Type B pancreatic cell (in vitro differentiated cells): Measurements from ENCODE around the gene GPC5. TPM values are rescaled to one million over a fixed set of nuclear protein-coding genes. Genes with fewer than 3 reads are reported as not detected.

Experiments used
- DNase-seq: peaks from one replicate; pipeline ENCODE4 v3.0.0; 2021; ENCODE audit warnings: mixed read lengths; ENCODE audit not compliant: unreplicated experiment; ENCODE audit errors: extremely low spot score
- H3K27ac Mint-ChIP-seq: 2 replicates; pipeline ENCODE4 v1.8.0; 2021; ENCODE audit warnings: mild to moderate bottlenecking, mixed read lengths
- H3K27me3 Mint-ChIP-seq: 2 replicates; pipeline ENCODE4 v1.8.0; 2021; ENCODE audit warnings: mixed read lengths
- H3K36me3 Mint-ChIP-seq: 2 replicates; pipeline ENCODE4 v1.8.0; 2021; ENCODE audit warnings: mixed read lengths
- H3K4me1 Mint-ChIP-seq: one replicate; pipeline ENCODE4 v1.8.0; 2021; ENCODE audit warnings: mixed read lengths; ENCODE audit not compliant: unreplicated experiment
- H3K4me3 Mint-ChIP-seq: 2 replicates; pipeline ENCODE4 v1.8.0; 2021; ENCODE audit warnings: mild to moderate bottlenecking, mixed read lengths
- H3K9me3 Mint-ChIP-seq: 2 replicates; pipeline ENCODE4 v1.8.0; 2021; ENCODE audit warnings: mixed read lengths
- CTCF ChIP-seq: fragments of 200-600 bp; sonication (generic); conservative IDR thresholded peaks from 2 replicates; pipeline ENCODE4 v1.5.0; 2021; ENCODE audit warnings: antibody characterized with exemption, mild to moderate bottlenecking
- total RNA-seq: library from RNA; stranded (reverse); gene quantifications from 2 replicates; pipeline ENCODE4 v1.2.1, GENCODE V29; 2021; ENCODE audit warnings: low replicate concordance

Gene GPC5
- total RNA-seq, 1 donor from 2014 or later = 2.8 TPM

- TF ChIP-seq CTCF = no peak
- peaks cover 4% of the 10 kb centered on the region for H3K27me3 Mint-ChIP-seq
- no peak overlapping the region for H3K4me3 Mint-ChIP-seq
- no peak overlapping the region for H3K27ac Mint-ChIP-seq
- H3K9me3 Mint-ChIP-seq = no peaks in the 10 kb centered on the region
- peaks cover 5% of the 10 kb centered on the region for H3K4me1 Mint-ChIP-seq
- no peaks in the 10 kb centered on the region for H3K36me3 Mint-ChIP-seq
- DNase-seq = no peak
These were observed 1060.9 kb downstream of the GPC5 start for GRCh38 chr13:92459306-92459705.

GRCh38 chr13:92460479-92460878 is 1062.1 kb downstream of the GPC5 start:
- no peak overlapping the region for H3K27ac Mint-ChIP-seq
- peaks cover 5% of the 10 kb centered on the region for H3K4me1 Mint-ChIP-seq
- H3K36me3 Mint-ChIP-seq = no peaks in the 10 kb centered on the region
- H3K4me3 Mint-ChIP-seq = no peak overlapping the region
- H3K9me3 Mint-ChIP-seq = no peaks in the 10 kb centered on the region
- TF ChIP-seq CTCF = no peak
- peaks cover 4% of the 10 kb centered on the region for H3K27me3 Mint-ChIP-seq
- no peak for DNase-seq

- H3K9me3 Mint-ChIP-seq = no peaks in the 10 kb centered on the region
- peaks cover 4% of the 10 kb centered on the region for H3K27me3 Mint-ChIP-seq
- H3K4me1 Mint-ChIP-seq = peaks cover 5% of the 10 kb centered on the region
- no peak overlapping the region for H3K27ac Mint-ChIP-seq
- no peak for TF ChIP-seq CTCF
- no peaks in the 10 kb centered on the region for H3K36me3 Mint-ChIP-seq
- no peak for DNase-seq
- H3K4me3 Mint-ChIP-seq = no peak overlapping the region
These were observed 1063.0 kb downstream of the GPC5 start for GRCh38 chr13:92461402-92461801.

- Mint-ChIP-seq H3K4me3 (no peak overlapping the region), H3K27ac (no peak overlapping the region), H3K9me3 (no peaks in the 10 kb centered on the region), H3K4me1 (peaks cover 5% of the 10 kb centered on the region), H3K36me3 (no peaks in the 10 kb centered on the region), H3K27me3 (peaks cover 4% of the 10 kb centered on the region)
- no peak for DNase-seq
- no peak for TF ChIP-seq CTCF
These were observed 1063.4 kb downstream of the GPC5 start for GRCh38 chr13:92461831-92462230.

GRCh38 chr13:92463134-92463533 is 1064.7 kb downstream of the GPC5 start:
- no peak for TF ChIP-seq CTCF
- Mint-ChIP-seq H3K27ac (no peak overlapping the region), H3K4me1 (peaks cover 5% of the 10 kb centered on the region), H3K36me3 (no peaks in the 10 kb centered on the region), H3K27me3 (peaks cover 4% of the 10 kb centered on the region), H3K9me3 (no peaks in the 10 kb centered on the region), H3K4me3 (no peak overlapping the region)
- DNase-seq = no peak
